Mesendoderm (in vitro differentiated cells): ENCODE measurements around the gene CC2D2B.

Experiments used
- DNase-seq: peaks from one replicate; pipeline ENCODE4 v3.0.0; 2013
- H2AK5ac ChIP-seq: 2 replicates; pipeline ENCODE4 v1.6.1; 2013; ENCODE audit warnings: low read length, inconsistent platforms
- H2BK120ac ChIP-seq: 2 replicates; pipeline ENCODE4 v1.6.1; 2013; ENCODE audit warnings: low read depth, mild to moderate bottlenecking, low read length, moderate library complexity, mixed read lengths
- H2BK15ac ChIP-seq: replicated peaks from 2 replicates; pipeline ENCODE4 v1.6.1; 2013; ENCODE audit warnings: low read depth, mild to moderate bottlenecking, moderate library complexity
- H2BK5ac ChIP-seq: 2 replicates; pipeline ENCODE4 v1.6.1; 2013; ENCODE audit warnings: low read length, inconsistent platforms
- H3K18ac ChIP-seq: 2 replicates; pipeline ENCODE4 v1.6.1; 2013; ENCODE audit warnings: mild to moderate bottlenecking, low read length, mixed read lengths
- H3K23ac ChIP-seq: one replicate; pipeline ENCODE4 v1.6.1; 2013; ENCODE audit warnings: low read length
- H3K27ac ChIP-seq: 2 replicates; pipeline ENCODE4 v1.5.1; 2013; ENCODE audit warnings: low read depth, mild to moderate bottlenecking, inconsistent platforms, low read length, moderate library complexity
- H3K27me3 ChIP-seq: 2 replicates; pipeline ENCODE4 v1.6.1; 2013; ENCODE audit warnings: low read length, control low read depth, mild to moderate bottlenecking, inconsistent platforms; ENCODE audit not compliant: insufficient read depth, poor library complexity
- H3K36me3 ChIP-seq: 2 replicates; pipeline ENCODE4 v1.6.1; 2013; ENCODE audit warnings: low read length, inconsistent platforms; ENCODE audit not compliant: control insufficient read depth, insufficient read depth
- H3K4ac ChIP-seq: one replicate; pipeline ENCODE4 v1.6.1; 2013; ENCODE audit warnings: low read depth, mild to moderate bottlenecking, low read length, moderate library complexity
- H3K4me1 ChIP-seq: 2 replicates; pipeline ENCODE4 v1.6.1; 2013; ENCODE audit warnings: low read depth, low read length, inconsistent platforms; ENCODE audit not compliant: control insufficient read depth
- H3K4me2 ChIP-seq: 2 replicates; pipeline ENCODE4 v1.6.1; 2013; ENCODE audit warnings: low read length
- H3K4me3 ChIP-seq: 2 replicates; pipeline ENCODE4 v1.5.1; 2013; ENCODE audit warnings: mild to moderate bottlenecking, low read length
- H3K56ac ChIP-seq: one replicate; pipeline ENCODE4 v1.6.1; 2013; ENCODE audit warnings: low read length
- H3K79me1 ChIP-seq: 2 replicates; pipeline ENCODE4 v1.6.1; 2013; ENCODE audit warnings: low read length, inconsistent platforms
- H3K79me2 ChIP-seq: 2 replicates; pipeline ENCODE4 v1.6.1; 2013; ENCODE audit warnings: mild to moderate bottlenecking, low read length; ENCODE audit not compliant: control insufficient read depth, insufficient read depth
- H3K9ac ChIP-seq: 2 replicates; pipeline ENCODE4 v1.6.1; 2013; ENCODE audit warnings: low read length, inconsistent platforms
- H4K5ac ChIP-seq: one replicate; pipeline ENCODE4 v1.6.1; 2013; ENCODE audit warnings: low read length
- H4K8ac ChIP-seq: one replicate; pipeline ENCODE4 v1.6.1; 2013; ENCODE audit warnings: low read depth, mild to moderate bottlenecking, control low read depth, low read length, moderate library complexity
- WGBS: extraction: QIAGEN DNeasy Blood & Tissue Kit; methylation state at CpG from one replicate; pipeline ENCODE4 v1.1.7; 2013; ENCODE audit warnings: low lambda C conversion rate, missing lambda C conversion rate; ENCODE audit not compliant: insufficient coverage; ENCODE audit errors: extremely low coverage; 5-methylcytosine and 5-hydroxymethylcytosine counted together
- small RNA-seq: library from polyadenylated mRNA; stranded (forward); fragments of <200 nt; extraction: miRNeasy Mini kit (QIAGEN cat#:217004); gene quantifications from one replicate; pipeline ENCODE3, GENCODE V24; 2013; ENCODE audit not compliant: insufficient read depth

The CC2D2B gene

DNA sequence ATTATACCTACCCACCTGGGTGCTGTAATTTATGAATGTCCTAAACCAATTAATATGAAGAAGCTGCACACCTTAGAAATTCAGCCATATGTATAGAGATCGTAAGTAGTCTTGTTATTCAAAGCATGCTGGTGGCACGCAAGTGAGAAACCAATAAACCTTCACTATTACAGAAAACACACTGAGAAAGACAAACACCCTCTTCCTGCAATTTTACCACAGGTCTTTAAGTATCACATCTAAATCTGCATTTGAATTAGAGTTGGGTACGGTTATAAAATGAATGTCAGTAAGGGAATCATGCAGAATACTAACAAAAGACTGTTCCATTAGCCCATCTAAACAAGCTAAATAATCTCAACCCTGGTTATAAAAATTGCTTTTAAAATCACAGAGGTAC, 169.4 kb downstream of the CC2D2B start:
- no peak overlapping the region for H2BK120ac ChIP-seq
- no peaks in the 10 kb centered on the region for H3K79me2 ChIP-seq
- no peak overlapping the region for H3K4me3 ChIP-seq
- H3K9ac ChIP-seq: no peak overlapping the region
- H4K8ac ChIP-seq: no peak overlapping the region
- no peak overlapping the region for H2BK5ac ChIP-seq
- H3K36me3 ChIP-seq: no peaks in the 10 kb centered on the region
- H3K27me3 ChIP-seq: no peaks in the 10 kb centered on the region
- no peak for DNase-seq
- no peak overlapping the region for H2BK15ac ChIP-seq
- no peak overlapping the region for H4K5ac ChIP-seq
- WGBS: no CpG with 5 or more reads among the region's 3 CpGs
- H3K56ac ChIP-seq: no peak overlapping the region
- no peak overlapping the region for H3K23ac ChIP-seq
- H3K79me1 ChIP-seq: no peaks in the 10 kb centered on the region
- no peak overlapping the region for H3K4ac ChIP-seq
- no peak overlapping the region for H3K18ac ChIP-seq
- peaks cover 5% of the 10 kb centered on the region for H3K4me1 ChIP-seq
- no peak overlapping the region for H3K4me2 ChIP-seq
- no peak overlapping the region for H3K27ac ChIP-seq
- H2AK5ac ChIP-seq: no peak overlapping the region

DNA sequence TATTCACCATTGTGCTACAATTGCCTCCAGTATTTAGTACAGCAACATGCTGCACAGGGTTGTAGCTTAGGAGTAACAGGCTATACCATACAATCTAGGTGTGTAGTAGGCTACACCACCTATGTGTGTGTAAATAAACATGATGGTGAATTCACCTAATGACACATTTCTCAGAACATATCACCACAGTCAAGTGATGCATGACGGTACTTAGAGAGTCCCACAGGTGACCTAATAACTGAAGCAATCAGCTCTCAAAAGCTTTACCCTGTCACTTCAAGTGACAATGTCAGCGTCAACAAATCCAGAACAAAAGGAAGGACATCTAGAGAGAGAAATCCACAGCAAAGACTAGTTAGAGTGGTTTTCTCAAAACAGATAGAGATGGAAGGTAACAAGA, 174.4 kb downstream of the CC2D2B start:
- H3K36me3 ChIP-seq: no peaks in the 10 kb centered on the region
- no CpG with 5 or more reads among the region's 2 CpGs for WGBS
- H3K79me1 ChIP-seq: no peaks in the 10 kb centered on the region
- H3K79me2 ChIP-seq: no peaks in the 10 kb centered on the region
- no peak overlapping the region for H2BK15ac ChIP-seq
- H3K4me3 ChIP-seq: no peak overlapping the region
- H3K27me3 ChIP-seq: no peaks in the 10 kb centered on the region
- no peaks in the 10 kb centered on the region for H3K4me1 ChIP-seq
- H3K23ac ChIP-seq: no peak overlapping the region
- H3K4me2 ChIP-seq: no peak overlapping the region
- no peak overlapping the region for H2BK5ac ChIP-seq
- H3K9ac ChIP-seq: no peak overlapping the region
- H4K5ac ChIP-seq: no peak overlapping the region
- H3K56ac ChIP-seq: no peak overlapping the region
- H3K18ac ChIP-seq: no peak overlapping the region
- no peak overlapping the region for H2AK5ac ChIP-seq
- H4K8ac ChIP-seq: no peak overlapping the region
- DNase-seq: no peak
- H2BK120ac ChIP-seq: no peak overlapping the region
- no peak overlapping the region for H3K4ac ChIP-seq
- H3K27ac ChIP-seq: no peak overlapping the region

Small RNA genes lying within 50 kb of the gene (small RNA-seq; reads per million reads assigned to genes)
- 1.3 reads per million for gene MIR3157
